Ecto neural progenitor cell (in vitro differentiated cells): ENCODE data around the gene GATB.

ENCODE experiments used
- DNase-seq: peaks from one replicate; pipeline ENCODE4 v3.0.0-alpha.2; 2018; ENCODE audit warnings: low spot score

GATB gene

DNA sequence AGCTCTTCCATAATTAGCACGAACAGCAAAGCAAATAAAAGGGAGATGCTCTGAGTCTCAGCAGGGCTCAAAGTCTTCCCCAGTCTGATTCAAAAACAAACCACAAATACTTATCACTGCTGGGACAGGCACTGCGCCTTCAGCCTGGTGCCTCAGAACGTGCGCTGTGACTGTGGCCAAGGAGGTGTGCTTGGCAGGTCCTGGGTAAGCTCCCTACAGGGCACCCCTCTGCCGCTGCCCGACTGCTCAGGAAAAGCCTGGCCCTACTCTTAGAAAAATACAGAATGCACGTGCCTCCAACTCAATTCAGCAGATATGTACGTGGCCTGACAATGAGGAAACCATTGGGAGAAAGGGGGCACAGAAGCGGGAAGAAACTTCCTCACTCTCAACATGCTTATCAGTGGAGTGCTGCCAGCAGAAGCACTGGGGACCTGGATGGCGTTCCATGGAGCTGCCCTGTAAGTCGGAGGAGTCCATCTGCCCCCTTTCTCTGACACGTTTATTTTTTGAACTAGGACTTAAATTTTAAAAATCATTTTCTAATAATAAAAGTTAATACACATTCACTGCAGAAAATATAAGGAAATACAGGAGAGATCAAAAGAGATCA lies 86.8 kb downstream of the GATB start:
- DNase-seq, result no peak

DNA sequence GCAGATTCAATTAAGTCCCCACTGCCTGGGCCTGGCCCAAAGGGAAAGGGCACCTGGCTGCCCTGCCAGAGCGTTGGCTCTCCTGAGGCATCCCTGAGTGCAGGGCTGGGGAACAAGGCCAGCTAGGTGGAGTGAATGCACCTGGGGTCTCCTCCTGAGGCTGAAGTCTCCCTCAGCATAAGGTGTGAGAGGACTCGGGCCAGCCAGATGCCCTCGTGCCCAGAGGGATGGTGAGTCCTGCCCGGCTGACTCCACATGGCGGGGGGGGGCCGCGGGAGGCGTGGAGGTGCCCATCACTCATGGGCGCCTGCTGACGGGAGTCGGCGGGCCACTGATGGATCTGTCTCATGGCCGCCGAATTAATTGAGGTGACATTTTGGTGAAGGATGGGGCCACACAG lies 87.8 kb downstream of the GATB start:
- DNase-seq, result no peak

DNA sequence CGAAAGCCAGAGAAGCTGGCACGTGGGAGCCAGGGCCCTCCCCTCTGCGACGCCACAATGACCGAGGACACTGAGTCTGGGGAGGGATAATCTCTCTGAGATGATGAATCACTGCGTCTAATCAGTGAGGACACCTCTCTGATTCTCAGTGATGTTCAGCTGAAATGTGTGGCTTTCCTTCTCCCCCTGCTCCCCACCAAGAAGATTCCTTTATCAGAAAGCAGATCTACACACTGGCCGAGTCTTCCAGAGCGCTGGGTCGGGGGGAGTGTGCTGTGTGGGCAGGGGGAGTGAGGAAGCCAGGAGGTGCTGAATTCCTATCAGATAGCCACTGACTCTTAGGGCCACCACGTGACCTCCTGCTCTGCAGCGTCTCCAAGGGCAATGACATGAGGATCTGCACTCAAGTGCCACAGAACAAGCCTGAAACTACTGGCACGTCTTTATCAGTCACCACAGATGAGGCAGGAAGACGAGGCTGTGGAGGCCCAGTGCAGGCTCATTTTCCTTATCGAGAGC lies 89.2 kb downstream of the GATB start:
- no peak for DNase-seq

DNA sequence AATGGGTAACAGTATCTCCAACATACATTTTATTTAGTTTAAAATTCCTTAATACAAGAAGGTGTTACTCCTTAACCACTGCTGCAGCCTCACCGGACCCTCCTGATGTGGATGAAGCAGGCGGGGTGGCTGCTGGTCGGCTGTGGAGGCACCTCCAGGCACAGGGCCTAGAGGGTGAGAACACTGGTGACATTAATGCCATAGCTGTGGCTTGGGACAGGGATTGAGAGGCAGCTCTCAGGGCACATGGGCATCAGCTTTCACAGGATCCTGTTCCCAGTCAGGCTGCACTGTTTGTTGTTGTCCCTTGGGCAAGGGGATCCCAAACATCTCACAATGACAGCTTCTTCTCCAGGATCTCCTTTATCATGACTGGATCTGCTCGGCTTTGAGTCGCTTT lies 90.0 kb downstream of the GATB start:
- no peak for DNase-seq

DNA sequence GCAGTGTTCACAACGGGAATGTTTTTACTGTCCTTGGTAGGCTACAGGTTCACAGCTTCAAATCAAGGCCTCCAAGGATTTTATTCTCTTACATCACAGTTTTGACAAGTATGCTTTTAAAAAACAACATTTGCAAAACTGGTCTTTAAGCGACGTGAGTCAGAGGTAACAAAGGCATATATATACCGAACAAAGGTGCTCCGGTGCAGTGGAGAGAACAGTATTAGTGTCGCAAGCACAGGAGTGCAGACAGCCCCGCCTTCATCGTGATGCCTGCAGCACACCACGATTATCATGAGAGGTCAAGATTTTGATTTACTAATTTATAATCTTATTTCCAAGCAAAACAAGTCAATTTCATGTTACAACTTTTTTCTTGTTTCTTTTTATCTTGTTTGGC lies 90.8 kb downstream of the GATB start:
- no peak for DNase-seq

DNA sequence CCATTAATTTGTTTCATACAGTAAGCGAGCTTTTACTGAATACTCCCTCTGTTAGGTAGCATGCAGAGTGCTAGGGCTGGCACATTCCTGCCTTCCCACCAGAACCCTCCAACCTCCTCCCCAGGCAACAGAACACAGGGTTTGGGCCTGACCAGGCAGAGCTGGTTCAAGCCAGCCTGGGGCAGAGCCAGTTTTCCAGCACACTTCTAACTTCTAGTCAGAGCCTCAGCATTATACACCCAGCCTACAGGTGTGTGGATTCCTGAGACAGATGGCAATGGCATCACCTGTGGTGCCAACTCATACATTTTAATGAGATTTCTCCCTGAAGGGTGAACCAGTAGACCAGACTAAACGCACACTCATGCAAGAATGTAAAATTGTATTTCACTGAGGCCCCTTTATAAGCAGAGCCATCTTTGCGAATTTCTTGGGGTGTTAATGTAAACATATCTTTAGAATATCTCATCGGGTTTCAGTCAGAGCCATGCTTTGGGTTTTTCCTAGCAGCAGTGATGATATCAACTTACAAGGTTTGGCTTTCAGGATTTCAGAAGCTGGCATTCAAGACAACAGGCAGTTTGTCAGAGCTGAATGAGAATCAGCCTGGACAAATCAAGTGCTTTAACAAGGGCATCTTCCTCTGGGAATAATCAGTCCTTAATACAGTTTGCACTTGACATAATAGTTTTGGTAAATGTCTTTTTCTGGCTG lies 92.0 kb downstream of the GATB start:
- no peak for DNase-seq

DNA sequence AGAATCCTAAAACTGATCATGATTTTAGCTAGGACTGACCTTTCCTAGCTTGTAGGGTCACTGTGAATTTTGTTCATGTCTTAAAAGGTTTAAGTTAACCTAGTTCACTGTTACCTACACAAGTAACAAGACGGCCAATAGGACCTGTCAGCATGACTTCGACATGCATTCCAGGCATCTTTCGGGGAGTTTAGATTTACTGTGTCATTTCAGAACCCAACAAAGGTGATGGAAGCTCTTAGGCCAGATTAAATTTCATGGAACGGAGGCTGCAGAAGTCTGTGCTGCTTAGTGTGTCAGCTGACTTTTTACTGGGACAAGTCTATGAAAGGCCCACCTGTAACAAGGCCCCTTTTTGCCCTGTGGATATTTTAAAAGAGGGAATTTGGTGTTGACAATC lies 93.1 kb downstream of the GATB start:
- no peak for DNase-seq

DNA sequence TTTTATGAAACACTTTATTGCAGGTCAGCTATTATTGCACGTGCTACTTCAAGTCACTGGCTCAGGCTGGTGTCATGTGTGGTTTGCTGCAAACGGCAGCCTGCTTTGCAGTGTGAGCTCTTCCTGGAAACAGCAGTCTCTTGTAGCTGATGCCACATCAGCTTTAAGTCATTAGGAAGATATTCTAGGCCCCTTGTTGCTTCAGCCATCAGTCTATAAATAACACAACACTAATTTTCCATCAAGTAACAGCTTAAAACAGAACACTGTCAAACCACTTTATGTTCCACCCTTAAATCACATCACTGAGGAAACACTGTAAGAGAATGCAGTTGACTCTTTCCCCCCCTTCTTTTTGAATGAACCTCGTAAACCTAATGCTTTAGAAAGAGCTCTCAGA lies 93.8 kb downstream of the GATB start:
- no peak for DNase-seq

DNA sequence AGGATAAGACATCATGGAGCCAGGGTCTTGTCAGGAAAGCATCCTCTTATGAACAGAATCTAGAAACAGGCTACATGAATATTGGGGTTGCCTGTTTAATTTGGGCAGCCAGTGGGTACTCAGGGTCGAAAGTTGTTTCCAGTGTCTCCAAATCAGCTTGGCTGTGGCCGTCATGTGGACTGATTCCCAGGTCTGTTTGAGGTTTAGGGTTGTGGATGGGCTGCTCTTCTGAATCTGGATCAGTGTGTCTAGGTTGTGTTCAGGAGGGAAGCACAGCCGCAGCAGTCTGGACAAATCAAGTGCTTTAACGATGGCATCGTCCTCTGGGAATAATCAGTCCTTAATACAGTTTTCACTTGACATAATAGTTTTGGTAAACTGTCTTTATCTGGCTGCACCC lies 94.3 kb downstream of the GATB start:
- no peak for DNase-seq

DNA sequence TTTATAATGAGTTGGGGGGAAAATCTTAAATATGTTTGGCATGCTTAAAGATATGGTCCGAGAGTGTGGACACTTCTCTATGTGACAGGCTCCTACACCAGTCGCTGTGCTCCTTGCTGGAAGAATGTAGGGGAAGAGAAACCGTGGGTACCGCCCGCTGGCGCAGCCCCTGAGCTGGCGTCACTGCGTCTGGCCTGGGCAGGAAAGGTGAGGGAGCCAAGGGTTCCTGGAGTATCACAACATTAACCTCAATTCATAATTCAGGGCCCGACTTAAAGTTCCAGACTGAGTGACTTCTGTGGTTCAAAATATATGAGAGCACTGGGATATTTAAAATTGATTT lies 95.1 kb downstream of the GATB start:
- no peak for DNase-seq

DNA sequence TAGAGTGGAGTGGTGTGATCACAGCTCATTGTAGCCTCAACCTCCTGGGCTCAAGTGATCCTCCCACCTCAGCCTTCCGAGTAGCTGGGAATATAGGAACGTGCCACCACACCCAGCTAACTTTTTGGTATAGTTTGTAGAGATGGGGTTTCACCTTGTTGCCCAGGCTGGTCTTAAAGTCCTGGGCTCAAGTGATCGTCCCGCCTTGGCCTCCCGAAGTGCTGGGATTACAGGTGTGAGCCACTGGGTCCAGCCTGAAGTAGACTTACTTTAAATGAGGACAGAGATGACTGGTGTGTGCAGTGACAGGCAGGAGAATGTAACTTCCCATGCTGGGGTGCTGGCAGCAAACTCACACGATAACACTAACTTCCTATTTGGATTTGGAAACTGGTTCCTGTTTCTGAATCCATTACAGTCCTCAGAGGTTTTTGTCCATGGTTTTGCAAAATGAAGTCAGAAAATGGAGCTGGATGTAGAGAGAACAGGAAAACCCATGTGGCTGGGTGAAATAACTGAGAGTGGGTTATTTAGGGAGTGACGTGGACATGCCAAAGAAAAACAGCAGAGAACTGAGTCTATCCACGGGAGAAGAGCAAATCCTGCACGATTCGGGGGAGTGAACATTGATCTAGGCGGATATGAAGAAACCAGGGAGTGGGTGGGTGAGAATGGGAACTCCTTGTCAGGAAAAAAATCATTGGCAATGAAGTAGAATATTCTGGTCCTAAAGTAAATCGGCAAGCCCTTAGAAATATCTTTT lies 95.6 kb downstream of the GATB start:
- no peak for DNase-seq

DNA sequence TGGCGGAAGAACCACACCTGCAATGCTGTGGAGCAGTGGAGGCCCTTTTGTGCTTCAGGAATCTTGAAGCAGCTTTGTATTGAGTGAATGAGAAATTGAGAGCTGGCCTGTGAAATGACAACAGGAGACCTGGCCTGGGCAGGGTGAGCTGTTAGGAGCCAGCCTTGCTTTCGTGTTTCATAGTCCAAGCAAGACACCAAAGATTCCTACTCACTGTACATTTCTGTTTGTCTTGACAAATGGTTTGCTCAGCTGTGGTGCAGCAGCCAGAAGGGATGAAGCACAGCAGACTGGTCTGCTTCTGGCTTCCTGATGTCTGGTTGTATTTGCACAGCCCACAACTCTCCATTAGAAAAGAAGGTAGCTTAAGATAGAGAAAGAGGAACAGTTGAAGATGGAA lies 96.5 kb downstream of the GATB start:
- no peak for DNase-seq

DNA sequence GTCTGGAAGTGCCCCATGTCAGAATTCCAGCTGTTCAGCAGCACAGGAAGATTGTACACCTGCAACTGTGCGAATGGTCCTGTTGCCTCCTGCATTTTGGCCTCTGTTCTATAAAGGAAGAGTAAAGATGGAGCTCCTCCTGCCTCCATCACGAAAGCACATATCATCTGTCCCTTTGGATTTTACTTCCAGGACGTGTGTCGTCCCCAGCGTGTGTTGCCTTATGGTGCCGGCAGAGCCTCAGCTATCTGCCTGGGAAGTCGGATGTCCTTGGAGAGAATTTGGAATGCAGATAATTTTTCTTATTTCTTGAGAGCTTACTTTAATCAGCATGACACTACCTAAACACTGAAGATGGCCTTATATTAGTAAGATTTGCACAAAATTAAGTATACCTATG lies 97.7 kb downstream of the GATB start:
- no peak for DNase-seq

DNA sequence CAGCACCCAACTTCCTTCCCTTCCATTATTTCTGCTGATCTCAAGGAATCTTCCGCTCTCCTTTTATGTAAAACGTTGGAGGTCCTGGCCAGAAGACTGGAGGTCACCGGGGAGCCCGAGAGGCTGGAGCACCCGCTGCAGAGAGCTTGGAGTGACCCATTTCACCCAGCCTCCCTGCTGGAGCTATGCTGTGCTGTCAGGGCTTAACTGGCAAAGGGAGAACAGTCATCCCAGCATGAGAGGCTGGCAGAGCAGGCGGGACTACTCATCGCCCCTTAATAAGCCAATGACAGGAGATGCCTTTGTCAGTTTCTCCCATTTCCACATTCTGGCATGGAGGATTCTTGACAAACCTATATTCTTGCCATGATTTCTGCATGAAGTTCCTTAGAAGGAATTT lies 98.9 kb downstream of the GATB start:
- no peak for DNase-seq

DNA sequence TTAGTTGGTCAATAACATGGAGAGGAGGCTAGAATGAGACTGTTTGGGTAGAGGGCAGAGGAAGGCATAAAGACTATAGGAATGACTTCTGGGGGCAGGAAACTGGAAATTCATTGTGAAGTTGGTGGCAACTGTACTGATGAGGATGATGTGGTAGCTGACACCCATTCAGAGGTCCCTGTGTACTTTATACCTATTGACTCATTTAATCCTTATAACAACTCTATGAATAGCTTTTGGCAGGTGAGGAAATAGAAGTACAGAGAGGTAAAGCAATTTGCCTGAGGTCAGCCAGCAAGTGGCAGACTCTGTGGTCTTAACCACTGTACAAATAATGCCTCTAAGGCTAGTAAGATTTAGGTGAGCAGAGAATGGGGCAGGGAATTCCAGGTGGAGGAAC lies 100.1 kb downstream of the GATB start:
- no peak for DNase-seq

DNA sequence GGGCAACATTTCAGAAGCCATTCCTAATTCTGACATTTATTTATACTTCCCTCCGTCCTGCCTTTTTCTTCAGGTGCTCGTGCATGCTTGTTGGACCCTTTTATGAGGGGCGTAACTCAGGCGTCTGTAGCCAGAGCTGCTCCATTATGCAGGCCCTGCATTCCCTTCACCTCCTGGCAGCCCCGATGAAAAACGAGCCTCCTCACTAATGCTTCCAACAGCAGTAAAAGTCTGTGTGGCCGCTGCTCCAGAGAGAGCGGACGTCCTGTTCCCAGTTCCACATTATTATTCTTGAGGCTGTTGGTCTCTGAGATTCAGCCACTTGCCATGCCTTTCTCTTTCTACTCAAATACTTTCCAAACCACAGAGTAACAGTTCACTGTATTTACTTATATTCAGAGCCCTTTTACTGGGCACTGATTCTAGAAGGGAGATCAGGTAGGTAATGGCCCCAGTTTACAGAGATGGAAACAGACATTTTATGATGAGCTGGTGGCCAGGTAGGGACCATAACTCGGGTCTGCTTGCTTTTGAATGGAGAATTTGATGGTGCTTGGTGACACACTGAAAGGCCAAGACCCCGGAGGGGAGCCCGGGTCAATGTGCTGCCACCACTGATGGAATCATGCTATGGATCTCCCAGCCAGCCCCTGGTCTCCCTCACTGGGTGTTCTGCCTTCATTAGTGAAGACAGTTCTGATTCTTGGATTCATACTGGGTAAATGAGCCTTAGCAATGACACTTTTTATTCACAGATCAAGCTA lies 101.0 kb downstream of the GATB start:
- peak; percentile 23 for DNase-seq

DNA sequence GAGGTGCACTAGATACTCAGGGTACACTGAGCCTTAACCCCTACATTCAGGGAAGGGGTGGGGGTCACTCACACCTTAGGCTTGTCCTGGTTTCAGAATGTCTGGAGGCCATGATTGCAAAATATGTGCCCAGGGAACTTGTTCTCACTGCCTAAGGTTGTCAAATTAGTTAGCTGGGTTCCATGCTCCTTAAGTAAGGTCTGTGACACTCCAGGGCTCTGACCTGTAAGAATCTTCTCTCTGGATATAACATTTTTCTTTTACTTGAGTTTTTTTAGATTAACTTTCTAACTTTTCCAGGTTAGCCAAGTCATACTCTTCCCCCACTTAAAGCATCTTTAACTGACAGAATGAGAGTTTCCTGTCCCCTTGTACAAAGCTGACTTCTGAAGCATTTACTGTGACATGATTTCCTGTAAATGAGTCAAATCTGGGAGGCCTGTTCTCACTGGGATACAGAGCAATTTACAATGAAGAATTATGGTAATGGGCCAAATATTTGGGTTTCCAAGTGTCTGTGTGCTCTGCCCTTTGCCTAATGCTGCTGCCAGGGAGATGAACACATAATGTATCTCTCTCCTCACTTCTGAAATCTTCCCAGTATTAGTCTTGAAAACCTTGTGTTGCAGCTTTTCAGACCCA lies 101.7 kb downstream of the GATB start:
- no peak for DNase-seq

DNA sequence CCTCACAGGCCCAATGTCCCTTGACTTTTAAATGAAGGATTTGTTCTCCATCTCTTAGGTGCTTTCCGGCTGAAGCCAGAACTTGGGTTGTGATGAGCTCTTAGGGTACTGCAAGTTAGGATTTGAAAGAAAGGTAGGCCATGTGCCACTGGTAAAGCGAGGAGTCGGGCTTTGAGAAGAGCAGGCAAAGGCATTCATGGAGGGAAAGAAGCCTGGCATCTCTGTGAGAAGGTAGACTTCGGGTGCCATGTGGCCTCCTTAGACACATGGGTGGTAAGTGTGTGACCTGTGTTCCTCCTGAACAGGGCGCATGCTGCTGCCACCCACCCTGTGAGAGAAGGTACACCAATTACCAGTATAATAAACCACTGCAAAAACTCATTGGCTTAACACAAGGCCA lies 102.9 kb downstream of the GATB start:
- DNase-seq, result peak; percentile 16

DNA sequence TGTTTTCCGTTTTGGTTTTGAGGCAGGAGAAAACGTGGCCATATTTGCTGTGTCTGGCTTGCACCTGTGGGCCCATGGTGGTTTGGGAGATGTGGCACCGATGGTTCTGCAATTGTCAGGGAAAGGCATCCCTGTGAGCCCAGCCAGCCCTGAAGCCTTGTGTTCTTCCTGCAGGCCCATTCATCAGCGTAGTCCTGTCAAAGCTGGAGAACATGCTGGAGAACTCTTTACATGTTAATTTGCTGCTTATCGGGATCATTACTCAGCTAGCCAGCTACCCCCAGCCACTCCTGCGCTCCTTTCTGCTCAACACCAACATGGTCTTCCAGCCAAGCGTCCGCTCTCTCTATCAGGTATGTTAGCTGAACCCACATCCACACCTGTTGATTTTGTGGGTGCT lies 104.7 kb downstream of the GATB start:
- peak; percentile 16 for DNase-seq

DNA sequence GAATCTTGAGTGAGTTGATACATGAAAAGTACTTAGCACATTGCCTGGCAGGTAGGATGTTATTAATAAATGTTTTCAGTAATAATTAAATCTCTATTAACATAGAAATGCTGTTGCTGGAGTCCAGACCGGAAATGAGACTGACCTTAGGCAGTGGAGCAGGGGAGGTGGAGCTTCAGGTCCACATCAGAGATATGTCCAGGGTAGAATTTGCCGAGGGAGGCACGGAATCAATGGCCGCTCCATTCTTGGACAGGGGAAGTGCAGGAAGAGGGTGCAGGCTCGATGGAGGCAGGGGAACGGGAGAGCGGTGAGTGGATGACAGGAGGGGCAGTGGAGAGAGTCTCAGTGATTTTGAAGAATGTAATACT lies 107.3 kb downstream of the GATB start:
- no peak for DNase-seq

DNA sequence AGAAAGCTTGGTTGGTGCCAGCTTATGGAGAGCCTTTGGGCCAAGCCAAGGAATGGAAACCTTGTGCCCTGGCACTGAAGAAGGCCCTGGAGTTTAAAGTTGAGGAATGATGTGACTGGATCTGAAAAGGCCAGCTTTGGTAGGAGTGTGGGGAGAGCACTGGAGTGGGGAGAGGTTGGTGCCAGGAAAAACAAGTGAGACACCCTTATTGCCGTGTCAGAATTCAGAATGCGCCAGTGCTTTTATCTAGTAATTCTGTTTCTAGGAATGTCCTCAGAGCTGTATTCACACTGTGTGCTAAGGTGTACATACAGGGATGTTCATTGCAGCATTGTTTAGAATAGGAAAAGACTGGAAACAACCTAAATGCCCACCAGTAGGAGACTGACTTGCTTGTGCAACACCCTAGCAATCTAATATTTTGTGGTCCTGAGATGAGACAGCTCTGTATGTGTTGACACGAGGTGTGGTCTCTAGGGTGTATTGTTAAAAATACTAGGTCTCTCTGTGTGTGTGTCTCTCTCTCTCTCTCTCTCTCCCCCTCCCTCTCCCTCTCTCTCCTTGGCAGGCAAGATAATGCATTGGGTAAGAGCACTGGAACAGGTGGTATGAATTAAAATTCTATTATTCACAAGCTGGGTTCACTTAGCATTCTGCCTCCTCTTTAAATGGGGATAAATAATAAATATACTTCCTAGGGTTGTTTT lies 107.8 kb downstream of the GATB start:
- DNase-seq, result no peak

DNA sequence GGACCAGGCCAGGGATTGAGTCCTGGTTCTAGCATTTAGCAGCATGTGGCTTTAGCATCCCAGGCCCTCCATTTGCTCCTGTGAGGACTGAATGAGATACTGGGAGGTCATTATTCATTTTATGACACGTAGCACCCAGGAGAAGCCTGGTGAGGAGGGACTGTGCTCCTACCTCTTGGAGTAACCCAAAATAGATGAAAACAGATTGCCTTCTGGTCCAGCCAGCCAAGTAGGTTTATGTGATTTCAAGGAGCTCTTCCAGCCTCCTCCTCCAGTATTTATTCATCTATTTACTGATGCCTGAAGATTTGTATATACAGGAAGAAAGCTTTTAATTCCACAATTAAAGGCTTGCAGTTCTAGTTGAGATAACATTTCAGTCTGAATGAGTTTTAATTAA lies 109.3 kb downstream of the GATB start:
- DNase-seq, result no peak
